Stimulated activated memory B cell treated with anti-CD40 and anti-IgM and Interleukin-4, amounts not matched to agents 10 μg/mL and 1 μg/mL and 100 μg/mL, for 72 hours (primary cell): ENCODE measurements around the gene JOSD1.

ENCODE experiments used
- ATAC-seq: fragments of 150-1000 bp; cut with Tn5 transposase; 2 replicates; pipeline ENCODE4 v1.10.0; 2021
- H3K27ac Mint-ChIP-seq: one replicate; pipeline ENCODE4 v1.8.0; 2022; ENCODE audit warnings: mild to moderate bottlenecking, mixed read lengths
- H3K27me3 Mint-ChIP-seq: one replicate; pipeline ENCODE4 v1.8.0; 2022; ENCODE audit warnings: mixed read lengths
- H3K36me3 Mint-ChIP-seq: one replicate; pipeline ENCODE4 v1.8.0; 2022; ENCODE audit warnings: mixed read lengths
- H3K4me1 Mint-ChIP-seq: one replicate; pipeline ENCODE4 v1.8.0; 2022; ENCODE audit warnings: mixed read lengths
- H3K4me3 Mint-ChIP-seq: one replicate; pipeline ENCODE4 v1.8.0; 2022; ENCODE audit warnings: mild to moderate bottlenecking, moderate library complexity, mixed read lengths
- H3K9me3 Mint-ChIP-seq: one replicate; pipeline ENCODE4 v1.8.0; 2022; ENCODE audit warnings: mixed read lengths

Gene JOSD1

DNA sequence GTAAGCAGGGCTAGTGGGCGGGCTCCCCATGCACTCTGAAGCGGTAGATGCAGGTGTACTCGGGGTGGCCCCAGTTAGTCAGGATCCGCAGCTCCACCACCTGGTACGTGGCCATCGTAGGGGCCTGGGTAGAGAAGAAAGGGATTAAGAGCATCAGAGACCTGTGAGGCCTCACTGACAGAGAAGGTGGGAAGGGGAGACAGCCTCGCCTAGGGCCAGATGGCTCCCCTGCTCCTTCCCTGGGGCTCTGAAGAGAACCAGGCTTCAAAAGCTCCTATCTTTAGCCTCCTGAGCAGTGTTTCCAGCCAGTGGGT lies 35.5 kb upstream of the JOSD1 start:
- peak overlapping the region; percentile 29 for H3K4me3 Mint-ChIP-seq
- ATAC-seq = no peak
- no peaks in the 10 kb centered on the region for H3K27me3 Mint-ChIP-seq
- peak overlapping the region; percentile 86 for H3K27ac Mint-ChIP-seq
- H3K4me1 Mint-ChIP-seq = peaks cover 55% of the 10 kb centered on the region
- no peaks in the 10 kb centered on the region for H3K9me3 Mint-ChIP-seq
- H3K36me3 Mint-ChIP-seq = peaks cover 70% of the 10 kb centered on the region

DNA sequence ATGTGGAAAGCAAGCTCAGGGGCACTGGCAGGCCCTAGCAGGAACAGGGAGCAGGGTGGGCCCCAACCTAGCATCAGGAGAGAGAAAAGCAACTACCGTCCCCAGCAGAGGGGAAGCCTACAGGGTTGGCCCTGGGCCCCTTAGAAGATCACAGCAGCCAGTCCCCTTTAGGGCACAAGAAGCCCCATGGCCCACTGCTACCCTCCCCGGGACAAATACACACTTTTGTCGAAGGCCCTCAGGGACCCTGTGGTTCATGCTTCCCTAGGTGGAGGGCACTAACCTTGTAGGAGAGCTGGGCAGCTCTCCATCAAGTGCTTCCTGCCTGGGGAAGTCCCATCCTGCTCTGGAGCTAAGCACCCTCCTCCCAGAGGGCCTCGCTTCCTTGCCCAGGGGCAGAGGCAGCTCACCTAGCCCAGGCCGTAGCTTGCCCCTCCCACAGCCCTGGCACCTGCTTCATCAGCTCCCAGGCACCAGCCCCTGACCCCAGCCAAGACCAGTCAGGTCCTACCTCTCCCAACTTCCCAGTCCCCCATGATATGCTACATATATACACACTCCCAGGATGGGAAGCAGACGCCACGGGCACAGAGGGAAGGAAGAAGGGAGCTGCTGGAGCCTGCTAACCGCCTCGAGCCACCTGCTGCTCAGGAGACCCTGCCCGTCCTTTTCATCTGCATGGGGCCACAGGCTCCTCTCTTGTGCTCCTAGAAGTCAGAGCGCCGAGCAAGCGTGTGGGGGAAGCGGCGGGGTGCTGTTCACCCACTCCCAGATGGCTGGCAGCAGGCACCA lies 34.9 kb upstream of the JOSD1 start:
- no peaks in the 10 kb centered on the region for H3K27me3 Mint-ChIP-seq
- H3K27ac Mint-ChIP-seq = peak overlapping the region; percentile 86
- H3K4me3 Mint-ChIP-seq = peak overlapping the region; percentile 29
- peaks cover 66% of the 10 kb centered on the region for H3K36me3 Mint-ChIP-seq
- ATAC-seq = peak; percentile 46
- H3K9me3 Mint-ChIP-seq = no peaks in the 10 kb centered on the region
- H3K4me1 Mint-ChIP-seq = peaks cover 55% of the 10 kb centered on the region

DNA sequence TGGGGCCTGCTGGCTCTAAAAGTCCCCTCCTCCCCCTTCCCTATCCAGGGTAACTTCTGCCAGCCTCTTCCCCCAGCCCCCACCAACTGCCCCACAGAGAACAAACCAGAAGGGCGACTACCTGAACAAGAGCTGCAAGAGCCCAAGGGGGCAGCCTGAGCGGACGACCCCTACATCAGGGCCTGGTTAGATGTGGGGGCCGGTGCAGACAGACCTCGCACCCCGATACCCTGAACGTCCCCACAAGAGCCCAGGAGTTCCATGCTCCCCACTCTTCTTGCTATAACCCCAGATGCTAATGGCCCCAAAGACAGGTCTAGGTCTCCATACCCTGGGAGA lies 34.4 kb upstream of the JOSD1 start:
- no peak for ATAC-seq
- Mint-ChIP-seq H3K4me3 (no peak overlapping the region), H3K9me3 (no peaks in the 10 kb centered on the region), H3K27me3 (no peaks in the 10 kb centered on the region), H3K27ac (peak overlapping the region; percentile 86), H3K36me3 (peaks cover 70% of the 10 kb centered on the region), H3K4me1 (peaks cover 55% of the 10 kb centered on the region)

DNA sequence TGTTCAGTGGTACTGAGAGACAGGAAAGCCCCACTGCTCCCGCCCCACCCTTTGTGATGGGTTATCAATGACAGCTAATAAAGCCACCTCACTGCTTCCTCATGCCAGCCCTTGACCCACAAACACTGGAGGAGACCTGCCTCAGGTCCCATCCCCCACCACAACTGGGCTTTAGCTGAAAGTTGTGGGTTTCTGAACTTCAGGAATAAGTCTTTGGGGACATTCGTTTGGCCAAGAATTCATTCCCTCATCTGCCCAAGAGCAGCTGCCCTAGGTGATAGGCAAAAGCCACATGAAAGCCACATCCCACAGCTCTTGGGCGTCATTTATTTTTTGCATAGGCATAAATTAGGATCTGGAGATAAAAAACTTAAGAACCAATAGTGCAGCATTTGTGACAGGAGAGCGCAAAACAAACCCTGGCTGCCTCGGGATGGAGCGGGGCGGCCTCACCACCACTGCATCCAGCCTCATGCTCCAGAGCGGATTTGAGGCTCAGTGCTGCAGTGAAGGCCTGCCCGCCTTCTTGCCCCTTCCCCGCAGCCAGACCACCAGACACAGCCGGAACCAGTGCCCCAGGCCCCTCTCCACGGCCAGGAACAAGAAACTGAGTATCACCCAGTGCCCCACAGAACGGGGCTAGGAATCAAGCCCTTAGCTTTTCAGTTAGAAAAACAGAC lies 33.8 kb upstream of the JOSD1 start:
- peaks cover 67% of the 10 kb centered on the region for H3K36me3 Mint-ChIP-seq
- H3K27ac Mint-ChIP-seq = peak overlapping the region; percentile 86
- peaks cover 55% of the 10 kb centered on the region for H3K4me1 Mint-ChIP-seq
- no peak for ATAC-seq
- no peaks in the 10 kb centered on the region for H3K9me3 Mint-ChIP-seq
- no peak overlapping the region for H3K4me3 Mint-ChIP-seq
- no peaks in the 10 kb centered on the region for H3K27me3 Mint-ChIP-seq

DNA sequence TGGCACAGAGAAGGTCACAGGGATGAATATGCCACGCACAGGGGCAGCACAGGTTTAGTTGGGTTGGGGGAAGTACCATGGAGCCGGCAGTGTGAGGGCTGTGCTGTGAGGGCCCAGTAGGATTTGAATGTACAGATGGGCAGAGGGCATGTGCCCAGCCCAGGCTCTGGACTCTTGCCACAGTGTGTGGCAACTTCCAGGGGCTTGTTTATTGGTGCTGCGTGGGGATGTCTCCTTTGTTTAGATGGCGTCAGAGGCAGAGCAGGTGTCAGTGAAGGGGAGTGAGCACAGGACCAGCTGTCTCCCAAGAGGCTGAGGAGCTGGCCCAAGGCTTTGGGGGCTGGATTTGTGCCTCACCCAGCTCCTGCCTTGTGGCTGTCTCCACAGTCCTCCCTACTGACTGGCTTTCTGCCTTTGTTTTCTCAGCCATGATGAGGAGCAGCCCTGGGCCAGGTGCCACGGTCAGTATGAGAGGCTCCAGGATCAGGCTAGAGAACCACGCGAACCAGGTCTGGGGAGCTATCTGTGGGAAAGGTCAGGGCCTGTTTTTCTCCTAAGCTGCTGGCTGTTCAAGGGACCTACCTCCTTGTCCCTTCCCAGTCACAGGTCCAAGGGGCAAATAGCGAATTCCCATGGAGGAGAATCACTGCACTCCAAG lies 33.1 kb upstream of the JOSD1 start:
- H3K27me3 Mint-ChIP-seq = no peaks in the 10 kb centered on the region
- H3K4me1 Mint-ChIP-seq = peaks cover 55% of the 10 kb centered on the region
- peak overlapping the region; percentile 72 for H3K27ac Mint-ChIP-seq
- peaks cover 66% of the 10 kb centered on the region for H3K36me3 Mint-ChIP-seq
- no peak for ATAC-seq
- H3K4me3 Mint-ChIP-seq = no peak overlapping the region
- no peaks in the 10 kb centered on the region for H3K9me3 Mint-ChIP-seq

DNA sequence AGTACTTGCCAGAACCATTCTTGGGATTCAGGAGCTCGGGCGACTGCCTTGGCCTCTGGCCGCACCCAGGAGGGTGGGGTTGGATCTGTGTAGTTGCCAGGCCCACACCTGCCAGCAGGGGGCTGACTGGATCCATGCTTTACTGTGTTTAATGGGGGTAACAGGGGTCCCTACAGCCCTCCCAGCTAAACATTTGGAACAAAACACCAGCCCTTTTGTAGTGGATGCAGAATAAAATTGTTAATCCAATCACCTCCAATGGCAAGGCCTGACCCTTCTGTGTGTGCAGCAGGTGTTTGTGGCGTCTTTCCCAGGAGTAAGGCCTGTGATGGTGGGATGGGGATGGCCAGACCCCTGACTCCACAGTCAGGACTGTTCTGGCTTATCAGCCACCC lies 32.6 kb upstream of the JOSD1 start:
- peak; percentile 67 for ATAC-seq
- H3K27me3 Mint-ChIP-seq = no peaks in the 10 kb centered on the region
- H3K36me3 Mint-ChIP-seq = peaks cover 68% of the 10 kb centered on the region
- H3K27ac Mint-ChIP-seq = peak overlapping the region; percentile 72
- H3K4me1 Mint-ChIP-seq = peaks cover 55% of the 10 kb centered on the region
- no peaks in the 10 kb centered on the region for H3K9me3 Mint-ChIP-seq
- H3K4me3 Mint-ChIP-seq = no peak overlapping the region

DNA sequence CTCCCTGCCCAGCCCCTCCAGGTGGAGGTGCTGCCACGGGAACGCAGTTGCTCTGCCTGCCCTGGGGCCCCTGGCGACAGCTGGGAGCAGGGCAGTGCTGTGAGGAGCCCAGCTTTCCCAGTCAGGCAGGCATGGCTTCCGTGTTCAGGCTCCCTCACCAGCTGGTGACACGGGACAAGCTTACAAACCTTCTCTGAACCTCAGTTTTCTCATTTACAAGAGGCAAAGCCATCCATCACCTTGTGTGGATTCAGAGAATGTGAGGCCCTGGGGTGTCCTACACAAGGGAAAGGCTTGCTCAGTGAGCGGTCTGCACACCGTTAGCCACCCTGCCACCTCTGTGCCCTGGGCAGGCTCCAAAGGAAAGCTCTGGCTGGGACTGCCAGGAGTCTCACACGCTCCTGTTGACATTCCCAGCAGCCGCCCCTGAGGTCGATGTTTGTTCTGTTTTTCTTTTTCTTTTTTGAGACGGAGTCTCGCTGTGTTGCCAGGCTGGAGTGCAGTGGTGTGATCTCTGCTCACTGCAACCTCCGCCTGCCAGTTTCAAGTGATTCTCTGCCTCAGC lies 31.6 kb upstream of the JOSD1 start:
- H3K4me1 Mint-ChIP-seq = peaks cover 47% of the 10 kb centered on the region
- no peaks in the 10 kb centered on the region for H3K27me3 Mint-ChIP-seq
- H3K9me3 Mint-ChIP-seq = no peaks in the 10 kb centered on the region
- no peak overlapping the region for H3K4me3 Mint-ChIP-seq
- ATAC-seq = no peak
- H3K36me3 Mint-ChIP-seq = peaks cover 65% of the 10 kb centered on the region
- H3K27ac Mint-ChIP-seq = peak overlapping the region; percentile 72

DNA sequence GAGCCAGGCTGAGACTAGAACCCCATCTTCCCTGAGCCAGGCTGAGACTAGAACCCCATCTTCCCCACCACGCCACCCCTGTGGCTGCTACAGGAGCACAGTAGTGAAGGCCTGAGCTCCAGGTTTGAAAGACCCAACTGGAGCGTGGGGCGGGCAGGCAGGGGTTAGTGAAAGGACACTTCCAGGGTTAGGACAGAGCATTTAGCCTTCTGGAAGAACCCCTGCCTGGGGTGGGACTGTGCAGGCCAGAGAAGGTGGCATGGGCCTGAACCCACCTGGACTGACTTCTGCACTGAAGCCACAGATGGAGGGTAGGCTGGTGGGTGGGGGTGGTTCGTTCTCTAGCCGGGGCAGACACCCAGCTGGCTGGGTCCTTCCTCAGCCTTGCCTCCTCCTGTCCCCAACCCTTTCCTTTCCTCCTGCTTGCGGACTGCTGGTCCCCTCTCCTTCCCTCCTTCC lies 31.0 kb upstream of the JOSD1 start:
- no peaks in the 10 kb centered on the region for H3K27me3 Mint-ChIP-seq
- peaks cover 65% of the 10 kb centered on the region for H3K36me3 Mint-ChIP-seq
- no peak overlapping the region for H3K4me3 Mint-ChIP-seq
- H3K27ac Mint-ChIP-seq = peak overlapping the region; percentile 47
- H3K9me3 Mint-ChIP-seq = no peaks in the 10 kb centered on the region
- peaks cover 41% of the 10 kb centered on the region for H3K4me1 Mint-ChIP-seq
- ATAC-seq = no peak

DNA sequence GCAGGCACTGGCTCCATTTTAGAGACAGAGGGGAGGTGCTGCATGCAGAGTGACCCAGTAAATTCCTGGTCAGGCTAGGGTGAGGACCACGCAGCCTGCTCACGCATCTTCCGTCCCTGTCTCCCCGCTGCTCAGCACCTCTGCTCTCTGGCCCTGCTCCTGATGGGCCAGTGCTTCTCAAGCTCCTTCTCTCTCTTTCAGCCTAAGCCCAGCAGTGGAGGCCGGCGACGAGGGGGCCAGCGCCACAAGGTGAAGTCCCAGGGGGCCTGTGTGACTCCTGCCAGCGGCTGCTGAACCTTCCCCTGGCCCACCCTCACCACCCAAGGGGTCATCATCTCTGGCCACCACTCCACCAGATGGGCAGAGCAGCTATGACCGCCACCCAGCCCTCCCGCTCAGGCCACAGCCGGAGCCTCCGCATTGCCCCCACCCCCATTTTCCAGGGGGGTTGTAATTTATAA lies 29.7 kb upstream of the JOSD1 start:
- peaks cover 28% of the 10 kb centered on the region for H3K4me1 Mint-ChIP-seq
- no peak for ATAC-seq
- H3K27me3 Mint-ChIP-seq = no peaks in the 10 kb centered on the region
- peaks cover 66% of the 10 kb centered on the region for H3K36me3 Mint-ChIP-seq
- H3K27ac Mint-ChIP-seq = no peak overlapping the region
- H3K4me3 Mint-ChIP-seq = no peak overlapping the region
- no peaks in the 10 kb centered on the region for H3K9me3 Mint-ChIP-seq

DNA sequence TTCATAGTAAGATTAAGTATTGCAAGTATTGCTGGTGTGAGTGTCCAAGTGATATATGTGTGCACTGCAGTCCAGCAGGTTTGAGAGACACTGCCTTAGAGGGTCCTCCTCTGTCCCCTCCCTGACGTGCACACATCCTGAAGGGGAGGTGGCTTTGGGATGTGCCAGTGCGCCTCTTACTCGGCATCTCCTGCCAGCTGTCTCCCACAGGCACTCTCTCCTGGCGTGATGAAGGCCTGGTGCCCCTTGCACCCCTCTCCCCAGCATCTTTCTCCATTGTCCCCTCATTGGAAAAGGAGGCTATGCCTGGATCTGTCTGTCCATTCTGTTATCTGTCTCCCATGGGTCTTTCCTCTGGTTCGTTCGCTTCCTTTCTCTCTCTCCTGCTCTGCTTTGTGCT lies 29.2 kb upstream of the JOSD1 start:
- Mint-ChIP-seq H3K9me3 (no peaks in the 10 kb centered on the region), H3K4me1 (peaks cover 23% of the 10 kb centered on the region), H3K27me3 (no peaks in the 10 kb centered on the region), H3K27ac (no peak overlapping the region), H3K36me3 (peaks cover 67% of the 10 kb centered on the region), H3K4me3 (no peak overlapping the region)
- no peak for ATAC-seq

DNA sequence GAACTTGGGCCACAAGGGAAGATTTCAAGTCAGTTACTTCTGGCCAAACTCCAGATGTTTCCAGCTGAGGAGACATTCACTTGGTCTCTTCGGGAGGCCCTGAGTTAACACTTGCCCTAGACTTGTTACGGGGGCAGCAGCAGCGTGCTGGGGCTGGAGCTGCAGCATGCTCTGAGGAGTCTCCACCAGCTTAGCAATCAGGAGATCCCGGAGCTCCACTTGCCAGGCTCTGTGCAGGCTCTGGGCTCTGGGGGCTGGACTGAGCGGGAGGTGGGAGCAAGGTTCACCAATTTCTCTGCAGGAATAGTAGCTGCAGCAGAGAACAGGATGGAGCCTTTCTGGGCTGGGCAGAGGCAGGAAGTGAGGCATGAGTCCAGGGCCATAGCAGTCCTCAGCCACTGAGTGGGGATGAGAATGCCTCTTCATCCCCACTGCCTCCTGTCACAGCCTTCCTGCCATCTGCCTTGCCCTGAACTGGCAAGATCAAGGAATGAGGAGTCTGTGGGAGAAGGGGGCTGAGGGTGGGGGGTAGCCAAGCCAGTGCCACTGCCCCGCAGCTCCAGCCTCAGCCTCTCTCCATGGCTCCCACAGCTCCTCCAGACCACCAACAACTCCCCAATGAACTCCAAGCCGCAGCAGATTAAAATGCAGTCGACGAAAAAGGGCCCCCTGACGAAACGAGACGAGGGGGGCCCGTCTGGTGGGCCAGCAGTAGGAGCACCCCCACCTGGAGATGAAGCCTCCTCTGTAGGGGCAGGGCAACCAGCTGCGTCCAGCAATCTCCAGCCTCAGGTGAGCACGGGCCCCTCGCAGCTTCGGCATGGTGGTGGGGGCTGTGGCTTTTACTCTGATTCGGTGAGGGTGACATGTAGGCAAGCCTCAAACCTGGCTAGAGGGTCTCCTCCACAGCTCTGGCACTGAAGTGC lies 28.4 kb upstream of the JOSD1 start:
- H3K4me3 Mint-ChIP-seq = no peak overlapping the region
- no peaks in the 10 kb centered on the region for H3K27me3 Mint-ChIP-seq
- ATAC-seq = no peak
- H3K36me3 Mint-ChIP-seq = peaks cover 69% of the 10 kb centered on the region
- H3K4me1 Mint-ChIP-seq = peaks cover 15% of the 10 kb centered on the region
- no peaks in the 10 kb centered on the region for H3K9me3 Mint-ChIP-seq
- no peak overlapping the region for H3K27ac Mint-ChIP-seq

DNA sequence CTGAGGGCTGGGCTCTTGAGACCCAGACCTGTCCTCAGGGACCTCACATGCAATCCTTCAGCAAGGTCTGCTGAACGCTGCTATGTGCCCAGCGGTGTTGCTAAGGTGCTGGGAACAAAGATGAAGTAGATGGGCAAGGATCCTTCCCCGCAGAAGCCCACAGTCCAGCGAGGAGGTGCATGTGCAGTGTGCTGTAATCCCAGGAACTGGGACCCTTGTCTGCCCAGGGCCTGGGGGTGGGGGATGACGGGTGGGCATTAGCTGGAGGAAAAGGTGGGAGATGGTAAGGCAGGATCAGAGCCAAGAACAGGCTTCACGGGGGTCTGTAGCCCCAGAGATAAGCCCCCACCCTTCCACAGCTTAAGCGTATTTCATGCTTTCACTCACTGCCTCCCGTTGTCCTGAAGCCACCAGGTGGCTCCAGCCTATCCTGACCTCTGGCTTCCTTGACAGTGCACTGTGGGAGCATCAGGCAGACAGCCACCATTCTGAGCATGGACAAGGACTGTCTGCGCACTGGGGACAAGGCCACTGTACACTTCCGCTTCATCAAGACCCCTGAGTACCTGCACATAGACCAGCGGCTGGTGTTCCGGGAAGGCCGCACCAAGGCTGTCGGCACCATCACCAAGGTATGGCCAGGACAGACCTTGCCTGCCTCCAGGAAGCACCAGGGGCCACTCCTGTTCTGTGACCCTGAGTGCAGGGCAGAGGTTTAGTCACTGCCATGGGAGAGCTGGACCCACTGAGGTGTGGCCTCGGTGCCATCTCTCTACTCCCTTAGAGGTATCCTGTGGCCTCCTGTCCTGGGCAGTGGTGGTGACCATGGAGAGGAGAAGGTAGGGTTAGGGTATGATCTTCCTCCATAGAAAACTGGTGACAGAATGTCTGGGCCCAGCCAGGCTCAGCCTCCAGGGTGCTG lies 27.0 kb upstream of the JOSD1 start:
- Mint-ChIP-seq H3K9me3 (no peaks in the 10 kb centered on the region), H3K27me3 (no peaks in the 10 kb centered on the region), H3K4me3 (no peak overlapping the region), H3K36me3 (peaks cover 71% of the 10 kb centered on the region), H3K4me1 (peaks cover 2% of the 10 kb centered on the region), H3K27ac (peak overlapping the region; percentile 15)
- no peak for ATAC-seq

DNA sequence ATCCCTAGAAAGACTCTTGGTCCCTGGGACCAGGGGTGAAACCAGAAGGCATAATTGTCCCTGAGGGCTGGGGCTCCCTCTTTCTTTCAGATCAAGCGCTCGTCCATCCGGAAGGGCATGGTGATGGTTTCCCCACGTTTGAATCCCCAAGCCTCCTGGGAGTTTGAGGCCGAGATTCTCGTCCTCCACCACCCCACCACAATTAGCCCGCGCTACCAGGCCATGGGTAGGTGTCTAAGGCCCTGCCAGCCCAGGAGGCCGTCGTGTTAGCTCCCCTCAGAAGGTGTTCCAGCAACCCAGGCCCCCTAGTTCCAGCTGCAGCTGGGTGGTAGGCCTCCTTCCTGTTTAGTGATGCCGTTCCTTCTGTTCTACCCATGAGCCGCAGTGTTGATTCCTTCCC lies 26.4 kb upstream of the JOSD1 start:
- Mint-ChIP-seq H3K4me3 (no peak overlapping the region), H3K36me3 (peaks cover 74% of the 10 kb centered on the region), H3K9me3 (no peaks in the 10 kb centered on the region), H3K27ac (peak overlapping the region; percentile 15), H3K27me3 (no peaks in the 10 kb centered on the region), H3K4me1 (no peaks in the 10 kb centered on the region)
- ATAC-seq = no peak
